ENCODE measurements around the gene CORO1C.

Gene CORO1C

DNA sequence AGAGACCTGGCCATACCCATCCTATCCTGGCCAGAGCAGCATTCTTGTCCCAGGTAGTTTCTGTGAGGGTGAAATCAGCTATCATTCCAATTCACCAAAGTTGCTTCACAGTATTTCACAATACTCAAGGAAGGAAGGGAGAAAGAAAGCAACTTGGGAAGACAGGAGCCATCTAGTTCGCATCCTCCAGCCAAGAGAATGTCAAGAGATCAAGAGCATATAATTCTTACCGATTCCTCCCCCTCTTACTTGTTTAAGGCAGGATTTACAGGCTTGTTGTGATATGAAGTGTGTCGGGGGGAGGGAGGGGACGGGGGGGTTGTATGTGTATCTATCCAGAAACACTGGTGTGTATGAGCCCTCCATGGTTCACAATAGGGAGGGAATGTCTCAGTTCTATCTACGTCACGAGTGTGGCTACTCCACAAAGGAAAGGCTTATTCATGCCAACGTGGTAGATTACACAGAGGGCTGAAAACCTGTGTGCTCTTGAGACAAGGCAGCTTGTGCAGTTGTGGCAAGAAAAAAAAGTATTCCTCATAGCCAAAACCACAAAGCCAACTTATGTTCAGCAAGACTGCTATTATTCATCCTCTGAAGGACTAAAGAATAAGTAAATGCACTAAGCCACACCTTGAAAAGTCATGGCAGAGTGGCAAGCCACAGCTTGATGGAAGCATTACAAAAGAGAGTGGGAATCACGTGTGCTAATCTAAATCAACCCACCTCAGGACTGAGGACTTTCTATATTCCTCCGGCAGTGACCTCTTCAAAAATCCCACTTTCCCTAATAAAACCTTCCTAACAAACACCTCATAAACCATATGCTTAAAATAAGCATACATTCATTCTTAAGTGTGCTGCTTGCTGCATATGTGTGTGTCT lies 35.0 kb downstream of the CORO1C start:
- peak in 1 of 2 donors; percentile 88 for DNase-seq

DNA sequence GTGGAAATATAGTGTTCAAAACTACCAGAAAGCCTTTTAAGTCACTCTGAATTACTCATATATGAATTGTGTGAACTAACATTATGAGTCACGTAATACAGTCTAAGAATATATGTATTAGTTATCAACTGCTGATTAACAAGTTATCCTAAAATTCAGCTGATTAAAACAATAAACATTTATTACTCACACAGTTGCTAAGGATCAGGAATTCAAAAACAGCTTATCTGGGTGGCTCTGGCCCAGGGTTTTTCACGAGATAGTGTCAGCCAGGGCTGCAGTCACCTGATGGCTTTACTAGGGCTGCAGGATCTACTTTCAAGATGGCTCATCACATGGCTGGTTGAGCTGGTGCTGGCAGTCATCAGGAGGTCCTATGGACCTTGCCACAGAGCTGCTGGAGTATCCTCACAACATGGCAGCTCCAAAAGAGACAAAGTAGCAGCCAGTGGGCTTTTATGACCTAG lies 36.5 kb downstream of the CORO1C start:
- DNase-seq, result no peak

DNA sequence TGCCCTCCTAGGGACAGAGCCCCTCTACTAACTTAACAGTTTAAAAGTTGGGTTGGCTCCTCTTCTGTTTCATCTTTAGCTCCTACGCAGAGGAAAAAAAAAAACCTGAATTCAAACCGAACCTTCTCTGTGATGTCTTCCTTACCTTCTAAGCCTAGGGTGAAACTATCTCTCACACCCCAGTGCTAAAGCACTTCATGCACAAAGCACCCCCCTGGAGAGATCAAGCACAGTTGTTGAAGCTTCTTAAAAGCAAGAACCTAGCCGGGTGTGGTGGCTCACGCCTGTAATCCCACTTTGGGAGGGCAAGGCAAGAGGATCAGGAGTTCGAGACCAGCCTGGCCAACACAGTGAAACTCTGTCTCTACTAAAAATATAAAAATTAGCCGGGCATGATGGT lies 37.6 kb downstream of the CORO1C start:
- DNase-seq, result no peak

DNA sequence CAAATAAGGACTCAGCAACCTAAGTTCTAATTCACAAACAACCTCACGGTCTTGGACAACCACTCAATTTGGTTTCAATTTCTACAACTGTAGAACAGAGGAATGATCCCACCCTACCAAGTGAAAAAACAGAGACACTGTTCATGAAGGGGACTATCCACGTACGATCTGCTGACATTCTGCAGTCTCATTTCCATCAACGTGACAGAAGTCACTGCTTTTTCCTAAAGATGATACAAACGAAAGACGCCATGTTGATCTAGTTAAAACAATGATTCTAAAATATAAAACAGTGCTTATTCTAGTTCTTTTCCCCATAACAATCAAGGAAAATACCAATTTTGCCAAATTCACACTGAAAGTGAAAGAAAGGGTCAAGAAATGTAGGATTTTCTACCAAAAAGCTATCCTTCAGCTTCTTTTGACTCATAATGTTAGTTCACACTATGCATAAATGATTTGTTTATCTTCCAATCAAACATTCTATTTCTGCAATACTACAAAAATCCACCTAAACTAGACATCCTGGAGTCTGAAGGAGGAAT lies 38.1 kb downstream of the CORO1C start:
- DNase-seq, result no peak

DNA sequence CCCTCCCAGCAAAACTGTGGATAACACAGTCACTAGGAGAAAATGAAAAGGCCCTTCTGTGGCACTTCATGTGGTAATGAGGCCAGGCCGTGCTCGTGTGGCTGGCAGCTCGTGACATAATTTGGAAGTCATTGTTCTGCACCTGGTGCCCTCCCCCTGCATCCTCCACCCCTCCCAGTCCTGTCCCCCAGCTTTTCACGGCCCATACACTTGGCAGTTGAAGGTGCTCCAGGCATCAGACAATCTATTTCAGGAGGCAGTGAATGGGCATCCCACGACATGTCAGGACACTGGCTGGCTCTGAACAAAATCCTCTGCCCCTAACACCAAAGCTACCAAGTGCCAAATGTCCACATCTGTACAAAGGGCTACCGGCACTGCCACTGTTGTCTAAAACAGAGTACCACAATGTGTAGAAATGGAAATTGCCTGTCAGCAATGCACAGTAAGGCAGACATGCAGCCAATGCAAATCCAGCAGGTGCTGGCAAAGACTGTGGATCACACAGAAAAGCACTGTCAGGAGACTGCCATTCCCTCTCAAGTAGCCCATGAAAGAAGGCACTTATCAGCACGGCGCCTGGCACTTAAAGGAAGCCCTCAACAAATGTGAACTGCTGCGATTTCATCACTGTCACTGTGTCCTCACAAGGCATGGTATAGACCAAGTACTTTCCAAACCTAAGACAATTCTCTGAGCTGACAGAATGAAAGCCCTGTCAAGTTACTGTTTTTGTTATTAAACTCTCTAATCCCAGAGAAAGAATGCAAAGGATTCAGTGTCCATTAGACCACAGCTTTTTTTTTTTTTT lies 39.1 kb downstream of the CORO1C start:
- DNase-seq, result no peak

DNA sequence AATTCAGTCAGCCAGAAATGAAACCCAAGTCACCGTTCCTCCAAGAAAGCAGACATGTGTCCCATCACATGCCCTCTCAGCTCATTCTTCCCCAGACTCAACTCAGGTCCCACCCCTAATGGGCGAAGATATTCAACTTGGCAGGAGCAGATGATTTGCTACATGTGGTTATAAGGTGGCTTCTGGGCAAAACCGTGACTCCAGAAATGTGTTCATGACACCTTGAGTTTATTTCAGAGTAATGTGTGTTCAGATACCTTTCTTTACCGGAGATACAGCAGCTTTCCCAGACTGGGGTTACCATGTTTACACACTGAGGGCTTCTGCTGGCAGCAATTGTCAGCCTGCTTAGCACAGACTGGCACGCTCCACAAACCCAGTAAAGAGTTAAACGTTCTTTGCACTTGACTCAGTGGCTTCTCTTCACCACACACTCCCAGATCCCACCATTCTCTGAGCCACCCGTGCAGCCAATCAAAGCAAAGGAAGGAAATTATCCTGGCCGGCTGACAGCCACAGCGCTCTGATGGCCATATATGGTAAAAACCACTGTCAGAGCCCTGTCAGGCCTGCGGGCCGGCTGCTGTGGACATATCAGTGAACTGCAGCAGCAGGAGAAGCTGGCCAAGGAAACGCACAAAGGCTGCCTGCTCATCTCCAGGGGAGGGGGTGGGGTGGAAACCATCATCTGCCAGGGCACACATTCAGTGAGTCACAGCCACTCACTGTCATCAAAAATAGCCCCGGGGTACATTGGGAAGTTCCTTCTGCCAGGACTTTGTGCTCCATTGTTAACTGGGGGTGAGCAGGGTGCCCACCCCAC lies 39.9 kb downstream of the CORO1C start:
- peak; percentile 59 to 90 for DNase-seq

DNA sequence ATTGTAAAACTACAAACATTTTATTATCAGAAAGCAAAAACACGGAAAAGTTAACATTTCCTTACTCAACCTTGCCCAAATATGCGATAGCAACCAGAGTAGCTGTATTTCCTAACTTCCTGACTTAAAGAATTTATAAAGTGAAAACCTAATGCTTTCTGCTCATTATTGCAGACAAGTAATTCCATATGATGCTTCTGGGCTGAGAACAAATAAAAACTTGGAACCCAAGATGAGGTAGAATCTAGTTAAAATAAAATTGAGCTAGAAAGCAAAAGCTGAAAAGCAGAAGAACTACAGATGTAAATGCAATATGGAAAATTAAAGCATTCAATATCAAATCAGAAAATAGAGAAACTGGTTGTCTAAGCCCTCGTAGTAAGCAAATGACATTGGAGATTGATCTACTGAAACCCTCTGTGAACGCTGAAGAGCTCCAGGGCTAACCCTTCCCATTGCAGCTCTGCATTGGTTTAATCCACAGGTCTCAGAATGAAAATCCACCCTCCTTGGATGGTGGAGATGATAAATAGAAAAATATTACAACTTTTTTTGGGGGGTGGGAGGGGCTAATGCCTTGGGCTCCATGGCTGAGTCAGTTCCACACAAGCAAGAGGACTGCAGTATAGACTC lies 40.7 kb downstream of the CORO1C start:
- no peak for DNase-seq

DNA sequence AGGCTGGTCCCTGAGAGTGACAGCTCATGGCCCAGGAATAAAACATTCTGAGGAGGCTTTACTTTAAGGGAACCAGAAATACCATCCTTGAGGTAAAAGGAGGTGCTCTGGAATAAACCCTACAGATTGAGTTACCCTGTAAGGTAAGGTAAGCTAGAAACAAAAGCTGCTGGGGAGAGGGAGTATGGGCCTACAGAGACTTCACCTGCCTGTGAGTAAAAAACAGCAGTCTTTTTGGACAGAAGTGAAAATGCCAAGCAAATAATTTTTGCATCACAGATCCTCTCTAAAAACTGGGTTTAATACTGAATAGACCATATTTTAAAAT lies 41.2 kb downstream of the CORO1C start:
- DNase-seq, result no peak

DNA sequence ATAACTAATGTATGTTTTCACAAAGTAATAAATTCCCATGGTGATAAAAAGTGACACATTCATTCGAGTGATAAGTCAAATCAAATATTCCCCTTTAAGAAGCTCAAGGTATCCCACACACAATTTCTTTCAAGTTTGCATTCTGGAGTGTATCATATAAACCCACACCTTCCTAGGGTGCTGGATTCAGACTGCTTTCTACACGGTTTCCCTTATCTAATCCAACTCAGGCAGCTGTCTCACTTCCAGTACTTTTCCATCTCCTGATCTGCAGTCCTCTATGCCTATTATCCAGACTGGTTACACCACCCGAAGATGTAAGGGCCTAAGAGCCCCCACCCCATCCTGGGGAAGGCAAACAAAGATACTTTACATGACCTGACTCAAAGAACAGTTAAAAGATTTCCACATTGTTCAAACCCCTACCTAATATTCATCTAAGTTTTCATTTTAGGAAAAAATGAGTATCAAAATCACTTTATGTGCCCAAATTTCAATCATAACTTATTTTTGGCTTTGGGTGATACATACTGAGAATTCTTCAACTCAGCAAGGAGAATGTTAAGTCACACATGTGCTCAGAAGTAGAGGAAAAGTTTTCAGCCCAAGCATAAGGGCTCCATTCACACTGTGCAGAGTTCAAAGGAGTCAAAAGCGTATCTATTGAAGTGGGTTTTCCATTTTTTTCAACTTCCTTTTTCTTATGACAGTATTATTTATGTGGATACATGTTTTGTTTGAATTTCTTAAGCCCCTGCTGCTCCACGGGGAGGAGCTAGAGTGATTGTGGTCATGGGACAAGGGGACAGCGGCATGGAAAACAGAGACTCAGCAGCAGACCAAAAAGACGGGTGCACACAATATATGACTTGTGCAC lies 41.8 kb downstream of the CORO1C start:
- DNase-seq, result peak in 1 of 2 donors; percentile 77

DNA sequence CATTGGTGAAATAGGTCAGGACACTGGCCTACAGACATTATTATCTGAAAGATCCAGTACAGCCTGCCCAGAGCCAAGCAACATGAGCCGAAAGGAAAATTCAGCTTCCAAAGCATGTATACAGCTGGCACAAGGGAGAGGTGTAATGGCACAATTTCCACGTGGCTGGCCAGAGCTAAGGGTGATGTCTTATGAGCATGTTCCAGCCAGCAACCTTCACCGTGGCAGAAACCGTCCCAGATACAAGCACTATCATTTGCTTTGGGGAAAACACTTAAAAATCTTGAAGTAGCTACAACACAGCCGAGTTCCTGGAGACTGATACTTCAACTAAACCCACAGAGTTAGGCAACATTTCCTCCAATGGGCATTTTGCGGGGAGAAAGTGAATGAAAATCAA lies 44.5 kb downstream of the CORO1C start:
- no peak for DNase-seq

DNA sequence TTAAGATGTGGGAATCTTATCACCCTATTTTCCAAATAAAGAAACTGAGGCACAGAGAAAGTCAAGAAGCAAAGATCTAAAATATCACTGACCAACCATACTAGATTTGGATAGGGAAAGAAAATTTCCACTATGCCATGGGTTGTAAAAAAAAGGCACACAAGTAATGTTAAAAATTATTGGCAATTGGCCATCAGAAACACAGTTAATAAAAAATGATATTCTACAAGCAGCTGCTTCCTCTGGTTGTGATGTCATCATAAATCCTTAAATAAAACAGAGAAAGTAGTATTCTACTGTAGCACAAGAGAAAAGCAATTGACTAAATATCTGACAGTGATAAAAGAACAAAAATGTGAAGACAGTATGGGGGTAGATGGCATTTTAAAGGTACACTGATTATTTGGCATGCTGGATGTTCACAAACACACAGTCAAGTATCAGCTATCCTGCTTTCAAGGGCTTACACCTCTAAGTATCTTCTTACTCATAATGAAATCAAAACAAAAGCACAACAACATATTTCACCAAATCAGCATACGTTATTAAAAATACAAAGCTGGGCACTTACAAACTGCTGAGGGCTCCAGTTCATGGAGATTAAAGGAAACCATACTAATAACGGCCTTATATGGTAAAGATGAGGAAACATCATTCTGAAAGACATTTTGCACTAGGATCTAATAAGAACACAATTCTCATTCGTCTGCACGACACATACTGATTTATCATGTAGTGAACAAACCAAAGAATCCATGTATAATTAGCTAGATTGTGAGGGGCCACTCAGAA lies 45.7 kb downstream of the CORO1C start:
- DNase-seq, result no peak

DNA sequence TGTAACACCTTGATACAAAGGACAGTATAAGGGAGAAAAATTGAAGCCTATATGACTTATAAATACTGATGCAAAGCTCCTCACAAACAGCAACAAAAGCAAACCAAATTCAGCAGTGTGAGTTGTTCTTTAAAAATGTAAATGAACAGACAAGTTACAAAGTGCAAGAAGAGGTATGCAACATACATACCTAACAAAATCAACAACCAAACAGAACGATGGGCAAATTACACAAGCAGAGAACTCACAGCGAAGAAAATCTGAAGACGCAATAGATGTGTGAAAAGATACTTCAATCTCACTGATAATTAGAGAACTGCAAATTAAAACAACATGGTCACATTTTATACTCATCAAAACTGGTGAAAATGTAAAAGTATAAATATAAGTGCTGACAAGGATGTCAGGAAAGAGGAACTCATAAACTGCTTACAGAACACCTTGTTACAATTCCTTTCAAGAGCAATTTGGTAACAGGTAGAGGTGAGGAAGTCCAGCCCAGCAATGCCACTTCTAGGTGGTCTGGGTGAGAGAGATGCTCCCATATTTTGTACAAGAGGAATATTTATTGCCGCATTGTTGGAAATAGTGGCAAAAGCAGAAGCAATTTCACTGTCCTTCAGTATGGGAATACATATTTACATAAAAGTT lies 47.3 kb downstream of the CORO1C start:
- no peak for DNase-seq

DNA sequence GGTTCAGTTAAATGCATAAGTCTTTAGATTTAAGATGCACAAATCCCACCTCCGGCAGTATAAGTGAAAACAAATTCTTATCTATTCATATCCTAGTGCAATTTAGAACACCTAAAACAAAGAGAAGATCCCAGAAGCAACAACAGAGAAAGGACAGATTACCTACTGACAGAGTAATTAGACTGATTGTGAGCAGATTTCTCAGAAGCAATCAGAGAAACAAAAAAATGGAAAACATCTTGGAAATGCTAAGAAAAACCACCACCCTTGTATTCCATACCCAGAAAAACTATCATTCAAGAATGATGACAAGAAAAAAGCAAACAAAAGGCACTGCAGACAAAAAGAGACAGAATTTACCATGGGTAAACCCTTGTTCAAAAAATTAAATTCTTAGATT lies 50.0 kb downstream of the CORO1C start:
- DNase-seq, result no peak

DNA sequence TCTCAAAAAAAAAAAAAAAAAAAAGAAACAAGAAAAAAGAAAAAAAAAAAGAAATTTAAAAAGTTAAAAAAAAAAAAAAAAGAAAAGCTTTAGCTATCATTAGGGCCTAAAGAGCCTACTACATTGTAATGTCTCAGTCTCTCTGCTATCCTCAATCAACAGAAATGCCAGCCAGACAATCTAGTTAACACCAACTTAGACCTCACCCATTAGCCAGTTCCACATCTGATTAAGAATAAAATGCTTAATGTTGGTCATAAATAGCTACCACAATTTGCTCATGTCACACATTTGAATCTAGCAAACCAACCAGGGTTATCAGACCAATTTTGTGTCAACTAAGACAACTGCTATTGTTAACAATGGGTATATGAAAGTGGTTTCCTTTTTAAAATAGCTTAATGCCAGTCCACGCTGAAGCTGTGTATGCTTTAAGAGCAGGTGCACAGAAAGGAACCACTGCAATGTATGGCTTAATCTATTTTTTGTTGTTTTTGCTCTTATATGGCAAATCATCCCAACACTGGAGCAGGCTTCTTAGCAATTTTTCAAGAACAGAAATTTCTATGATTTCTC lies 52.1 kb downstream of the CORO1C start:
- DNase-seq, result no peak

DNA sequence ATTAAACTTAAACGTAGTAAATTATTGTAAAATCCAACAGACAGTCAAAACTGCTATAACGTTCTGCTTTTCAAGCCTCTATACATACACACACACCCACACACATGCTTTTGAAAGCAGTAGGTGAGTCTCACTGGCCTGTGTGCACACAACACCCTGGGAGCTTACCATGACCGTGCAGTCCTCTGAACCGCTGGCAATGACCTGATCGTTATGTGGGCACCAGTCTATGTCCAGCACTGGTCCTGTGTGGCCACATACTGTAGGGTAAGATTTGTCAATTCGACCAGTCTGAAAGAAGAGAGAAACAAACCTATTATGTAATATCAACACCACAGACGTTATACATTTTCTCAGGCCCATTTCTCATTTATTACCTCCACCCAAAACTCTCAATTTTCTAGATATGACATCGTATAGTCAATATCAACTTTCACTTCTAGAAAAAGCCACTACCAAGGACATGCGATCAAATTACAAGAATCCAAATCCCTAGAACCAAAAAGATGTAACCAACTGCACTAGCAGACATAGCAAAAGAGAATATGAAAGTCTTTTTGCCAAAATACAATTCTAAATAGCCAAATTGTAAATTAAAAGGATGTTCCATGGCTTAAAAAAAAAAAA lies 53.1 kb downstream of the CORO1C start:
- DNase-seq, result no peak

DNA sequence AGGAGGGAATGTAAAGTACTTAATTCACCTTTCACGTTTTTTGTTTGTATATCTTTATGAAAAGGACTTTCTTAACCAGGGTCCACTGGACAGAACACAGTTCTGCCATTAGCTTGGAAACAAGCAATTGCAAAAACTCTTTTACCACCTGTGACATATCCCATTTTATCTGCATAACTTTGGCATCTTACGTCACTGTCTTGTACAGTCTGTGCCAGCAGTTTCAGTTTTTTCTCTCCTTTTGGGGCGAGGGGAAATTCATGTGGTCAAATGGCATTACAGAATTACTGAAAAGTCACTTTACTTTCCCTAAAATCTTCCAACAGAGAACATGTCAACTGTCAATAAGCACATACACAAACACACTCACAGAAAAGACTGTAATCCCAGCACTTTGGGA lies 53.9 kb downstream of the CORO1C start:
- no peak for DNase-seq

DNA sequence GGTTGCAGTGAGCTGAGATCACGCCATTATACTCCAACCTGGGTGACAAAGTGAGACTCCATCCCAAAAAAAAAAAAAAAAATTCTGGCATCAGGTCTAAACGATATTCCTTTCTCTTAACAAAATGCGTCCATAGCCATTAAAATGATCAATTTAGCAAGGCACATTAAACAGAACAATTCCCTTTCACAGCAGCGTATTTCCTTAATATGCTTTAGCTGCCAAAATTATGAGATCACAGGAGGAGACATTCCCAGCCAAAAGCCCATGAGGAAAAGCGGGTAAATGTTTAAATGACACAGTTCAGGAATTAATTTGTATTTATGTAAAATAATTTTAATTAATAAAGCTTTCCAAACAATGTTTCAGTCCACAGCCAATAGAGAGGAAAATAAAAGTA lies 54.6 kb downstream of the CORO1C start:
- DNase-seq, result no peak

DNA sequence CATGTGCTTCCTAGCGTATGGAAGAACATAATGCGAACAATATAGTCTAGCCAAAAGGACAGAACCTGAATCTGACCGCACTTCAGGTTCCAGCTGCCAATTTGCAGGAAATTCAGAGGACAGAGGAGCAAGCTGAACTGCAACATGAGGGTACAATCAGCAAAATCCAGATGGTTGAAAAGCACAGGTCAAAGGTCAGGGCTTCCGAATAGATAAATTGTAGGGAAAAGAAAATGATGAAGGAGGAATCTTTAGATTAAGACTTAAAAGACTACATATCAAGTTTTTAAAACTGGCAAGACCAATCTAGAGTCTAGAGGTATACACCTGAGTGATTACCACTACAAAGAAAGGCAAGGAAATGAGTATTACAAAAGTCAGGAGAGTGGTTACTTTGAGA lies 55.5 kb downstream of the CORO1C start:
- no peak for DNase-seq

DNA sequence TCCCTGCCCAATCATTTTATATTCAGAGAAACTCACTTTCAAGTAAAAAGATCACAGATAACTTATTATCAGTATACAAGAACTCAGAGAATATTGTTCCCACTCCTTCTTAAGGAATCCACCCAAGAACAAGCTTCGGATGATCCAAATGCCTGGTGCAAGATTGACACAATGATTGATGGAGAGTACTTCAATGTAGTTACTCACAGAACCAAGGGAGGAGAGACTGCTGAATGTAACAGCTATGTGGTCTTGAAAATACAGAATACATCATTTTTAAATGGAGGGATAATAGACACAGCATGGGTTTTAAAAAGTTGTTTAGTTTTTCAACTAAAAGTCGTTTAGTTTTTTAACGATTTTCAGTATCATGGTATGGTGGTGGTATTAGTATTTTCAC lies 59.3 kb downstream of the CORO1C start:
- DNase-seq, result no peak

Data from bone marrow (tissue), 2 donors.